Measurements from ENCODE around the gene DUOX1. TPM values are rescaled to one million over a fixed set of nuclear protein-coding genes. Genes with fewer than 3 reads are reported as not detected.

Gene DUOX1
- total RNA-seq, 1 donor from 2014 or later: 0.07 TPM

GRCh38 chr15:45097466-45097865 is 32.3 kb upstream of the DUOX1 start:
- Mint-ChIP-seq H3K4me1 (ENCODE audit: low read depth, unreplicated experiment) (no peaks in the 10 kb centered on the region), H3K36me3 (ENCODE audit: low read depth, unreplicated experiment) (no peaks in the 10 kb centered on the region), H3K27me3 (ENCODE audit: low read depth, unreplicated experiment) (peaks cover 57% of the 10 kb centered on the region), H3K9me3 (ENCODE audit: unreplicated experiment) (peaks cover 5% of the 10 kb centered on the region), H3K27ac (ENCODE audit: unreplicated experiment) (no peak overlapping the region), H3K4me3 (ENCODE audit: unreplicated experiment) (no peak overlapping the region)
- Histone ChIP-seq H3K79me2 (ENCODE audit: insufficient read depth, low read length) (no peaks in the 10 kb centered on the region), H3K4me1 (ENCODE audit: insufficient read depth, low read length) (no peaks in the 10 kb centered on the region), H4K20me1 (ENCODE audit: insufficient read depth, low read length) (no peaks in the 10 kb centered on the region), H3K27me3 (ENCODE audit: insufficient read depth, low read length) (peaks cover 9% of the 10 kb centered on the region), H3K9ac (ENCODE audit: low read length) (no peak overlapping the region), H2AFZ (ENCODE audit: low read depth, low read length) (no peak overlapping the region), H3K4me2 (ENCODE audit: low read length) (no peak overlapping the region), H3K9me3 (ENCODE audit: insufficient read depth, low read depth, low read length) (no peaks in the 10 kb centered on the region), H3K36me3 (ENCODE audit: insufficient read depth, low read length) (no peaks in the 10 kb centered on the region), H3K4me3 (ENCODE audit: insufficient read depth, low read depth, low read length) (no peak overlapping the region), H3K27ac (ENCODE audit: low read depth, low read length) (no peak overlapping the region)
- TF ChIP-seq CTCF (IDR thresholded peaks at IDR 0.05; ENCODE audit: insufficient read depth, low read depth, low read length) (no peak), EZH2 (IDR thresholded peaks at IDR 0.05; ENCODE audit: insufficient read depth, low read length) (no peak)
- FAIRE-seq: no peak
- DNase-seq (ENCODE audit: low read depth): no peak

- DNase-seq (ENCODE audit: low read depth): no peak
- peaks cover 6% of the 10 kb centered on the region for H3K27me3 ChIP-seq (ENCODE audit: insufficient read depth, low read length)
- H3K27ac ChIP-seq (ENCODE audit: low read depth, low read length): no peak overlapping the region
- no peak overlapping the region for H2AFZ ChIP-seq (ENCODE audit: low read depth, low read length)
- H3K4me1 ChIP-seq (ENCODE audit: insufficient read depth, low read length): no peaks in the 10 kb centered on the region
- H3K36me3 ChIP-seq (ENCODE audit: insufficient read depth, low read length): no peaks in the 10 kb centered on the region
- H3K9ac ChIP-seq (ENCODE audit: low read length): no peak overlapping the region
- no peak overlapping the region for H3K4me2 ChIP-seq (ENCODE audit: low read length)
- Mint-ChIP-seq H3K27me3 (ENCODE audit: low read depth, unreplicated experiment) (peaks cover 63% of the 10 kb centered on the region), H3K9me3 (ENCODE audit: unreplicated experiment) (peaks cover 5% of the 10 kb centered on the region), H3K27ac (ENCODE audit: unreplicated experiment) (no peak overlapping the region), H3K36me3 (ENCODE audit: low read depth, unreplicated experiment) (no peaks in the 10 kb centered on the region), H3K4me3 (ENCODE audit: unreplicated experiment) (no peak overlapping the region), H3K4me1 (ENCODE audit: low read depth, unreplicated experiment) (no peaks in the 10 kb centered on the region)
- no peaks in the 10 kb centered on the region for H3K79me2 ChIP-seq (ENCODE audit: insufficient read depth, low read length)
- H3K4me3 ChIP-seq (ENCODE audit: insufficient read depth, low read depth, low read length): no peak overlapping the region
- no peak for FAIRE-seq
- no peak for TF ChIP-seq CTCF (IDR thresholded peaks at IDR 0.05; ENCODE audit: insufficient read depth, low read depth, low read length)
- TF ChIP-seq EZH2 (IDR thresholded peaks at IDR 0.05; ENCODE audit: insufficient read depth, low read length): no peak
- no peaks in the 10 kb centered on the region for H4K20me1 ChIP-seq (ENCODE audit: insufficient read depth, low read length)
- H3K9me3 ChIP-seq (ENCODE audit: insufficient read depth, low read depth, low read length): no peaks in the 10 kb centered on the region
Observed at GRCh38 chr15:45099549-45100165, 30.1 kb upstream of the DUOX1 start.

GRCh38 chr15:45100884-45101625 is 28.7 kb upstream of the DUOX1 start:
- TF ChIP-seq EZH2 (IDR thresholded peaks at IDR 0.05; ENCODE audit: insufficient read depth, low read length) (no peak), CTCF (IDR thresholded peaks at IDR 0.05; ENCODE audit: insufficient read depth, low read depth, low read length) (no peak)
- FAIRE-seq (no peak), DNase-seq (ENCODE audit: low read depth) (no peak)
- H4K20me1 ChIP-seq (ENCODE audit: insufficient read depth, low read length): no peaks in the 10 kb centered on the region
- no peak overlapping the region for H3K4me2 ChIP-seq (ENCODE audit: low read length)
- no peaks in the 10 kb centered on the region for H3K79me2 ChIP-seq (ENCODE audit: insufficient read depth, low read length)
- peaks cover 9% of the 10 kb centered on the region for H3K27me3 ChIP-seq (ENCODE audit: insufficient read depth, low read length)
- Mint-ChIP-seq H3K9me3 (ENCODE audit: unreplicated experiment) (peaks cover 3% of the 10 kb centered on the region), H3K4me1 (ENCODE audit: low read depth, unreplicated experiment) (no peaks in the 10 kb centered on the region), H3K4me3 (ENCODE audit: unreplicated experiment) (no peak overlapping the region), H3K36me3 (ENCODE audit: low read depth, unreplicated experiment) (no peaks in the 10 kb centered on the region), H3K27me3 (ENCODE audit: low read depth, unreplicated experiment) (peaks cover 69% of the 10 kb centered on the region), H3K27ac (ENCODE audit: unreplicated experiment) (no peak overlapping the region)
- H3K4me1 ChIP-seq (ENCODE audit: insufficient read depth, low read length): no peaks in the 10 kb centered on the region
- H3K27ac ChIP-seq (ENCODE audit: low read depth, low read length): no peak overlapping the region
- no peak overlapping the region for H3K4me3 ChIP-seq (ENCODE audit: insufficient read depth, low read depth, low read length)
- H2AFZ ChIP-seq (ENCODE audit: low read depth, low read length): no peak overlapping the region
- no peaks in the 10 kb centered on the region for H3K9me3 ChIP-seq (ENCODE audit: insufficient read depth, low read depth, low read length)
- no peak overlapping the region for H3K9ac ChIP-seq (ENCODE audit: low read length)
- no peaks in the 10 kb centered on the region for H3K36me3 ChIP-seq (ENCODE audit: insufficient read depth, low read length)

Data from astrocyte (in vitro differentiated cells and primary cell).